ENCODE data around the gene ITM2C.

DNA sequence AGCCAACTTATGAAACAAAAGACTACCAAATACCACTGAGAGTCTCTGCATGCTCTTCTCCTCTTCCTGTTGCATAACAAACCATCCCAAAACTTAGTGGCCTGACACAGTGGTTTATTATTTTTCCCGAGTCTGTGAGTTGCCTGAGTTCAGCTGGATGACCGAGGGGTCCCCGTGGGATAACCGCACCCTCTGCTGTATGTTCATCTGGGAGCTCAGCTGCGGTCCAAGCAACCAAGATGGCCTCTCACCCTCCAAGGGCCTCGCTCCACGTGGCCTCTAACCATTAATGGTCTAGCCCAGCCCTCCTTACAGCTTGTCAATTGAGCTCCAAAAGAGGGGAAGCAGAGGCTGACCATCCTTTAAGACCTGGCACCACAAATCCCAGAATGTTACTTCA lies 17.1 kb downstream of the ITM2C start:
- no peak for TF ChIP-seq POLR2A (IDR thresholded peaks at IDR 0.05; ENCODE audit: low read depth, low read length)
- TF ChIP-seq POLR2AphosphoS5 (IDR thresholded peaks at IDR 0.05; ENCODE audit: low read depth, low read length) = no peak
- TF ChIP-seq TAF1 (IDR thresholded peaks at IDR 0.05; ENCODE audit: borderline replicate concordance, low read depth, low read length) = no peak
